ENCODE data around the gene MAML2. TPM values are rescaled to one million over a fixed set of nuclear protein-coding genes. Genes with fewer than 3 reads are reported as not detected.
A peak's percentile ranks its signal among the peaks of the same experiment; 100 is the strongest.

The MAML2 gene
- total RNA-seq, 4 donors from 2014 or later, result 4.7 to 21.7 (median 7.3) TPM

GRCh38 chr11:96388891-96389719 is 46.1 kb upstream of the MAML2 start:
- H3K27me3 ChIP-seq, result no peaks in the 10 kb centered on the region
- peak overlapping the region; percentile 79 to 97 (median 89) for H3K4me3 ChIP-seq
- H3K9me3 ChIP-seq, result no peaks in the 10 kb centered on the region
- no peak for DNase-seq
- H3K4me1 ChIP-seq, result peaks cover 5 to 37% (median 10%) of the 10 kb centered on the region in 3 donors
- peak overlapping the region; percentile 90 to 96 (median 95) for H3K27ac ChIP-seq
- TF ChIP-seq POLR2A (IDR thresholded peaks at IDR 0.05) (no peak), CTCF (IDR thresholded peaks at IDR 0.05) (peak in 1 of 6 experiments; percentile 1)
- WGBS, 2 donors, result 0 to 2% methylated on average over 5 to 7 of the region's 30 CpGs
- intact Hi-C loops (cut with DNase I), result no loop called here
- H3K36me3 ChIP-seq, result peaks cover 0 to 6% (median 0%) of the 10 kb centered on the region in 3 donors

GRCh38 chr11:96385187-96385586 is 42.2 kb upstream of the MAML2 start:
- WGBS, 2 donors, result 61 to 80% methylated on average over 2 of the region's 2 CpGs
- DNase-seq, result no peak
- H3K36me3 ChIP-seq, result peaks cover 0 to 41% (median 0%) of the 10 kb centered on the region in 3 donors
- TF ChIP-seq CTCF (IDR thresholded peaks at IDR 0.05), result no peak
- TF ChIP-seq POLR2A (IDR thresholded peaks at IDR 0.05), result no peak
- no peaks in the 10 kb centered on the region for H3K9me3 ChIP-seq
- peaks cover 0 to 22% (median 6%) of the 10 kb centered on the region in 3 donors for H3K4me1 ChIP-seq
- H3K27ac ChIP-seq, result no peak overlapping the region
- H3K27me3 ChIP-seq, result no peaks in the 10 kb centered on the region
- intact Hi-C loops (cut with DNase I), result no loop called here
- H3K4me3 ChIP-seq, result no peak overlapping the region

DNA sequence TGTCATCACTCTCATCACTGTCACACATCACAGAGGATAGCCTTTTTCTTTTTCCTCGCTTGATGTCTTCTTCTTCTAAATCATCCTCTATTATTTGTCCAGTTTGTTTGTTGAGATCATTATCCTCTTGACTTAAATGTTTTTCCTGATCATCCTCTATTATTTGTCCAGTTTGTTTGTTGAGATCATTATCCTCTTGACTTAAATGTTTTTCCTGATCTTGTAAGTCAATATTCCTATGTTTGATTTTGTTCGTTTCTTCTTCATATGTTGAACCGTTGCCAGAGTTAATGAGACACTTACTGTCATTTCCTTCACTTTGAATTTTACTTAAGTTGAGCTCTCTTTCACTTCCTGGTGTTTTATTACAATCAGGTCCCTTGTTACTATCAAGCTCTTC is 41.2 kb upstream of the MAML2 start:
- Histone ChIP-seq H3K4me1 (peaks cover 0 to 20% (median 6%) of the 10 kb centered on the region in 3 donors), H3K9me3 (no peaks in the 10 kb centered on the region), H3K4me3 (no peak overlapping the region), H3K27ac (no peak overlapping the region), H3K36me3 (peaks cover 0 to 41% (median 0%) of the 10 kb centered on the region in 3 donors), H3K27me3 (no peaks in the 10 kb centered on the region)
- DNase-seq, result no peak
- TF ChIP-seq CTCF (IDR thresholded peaks at IDR 0.05) (no peak), POLR2A (IDR thresholded peaks at IDR 0.05) (no peak)
- intact Hi-C loops (cut with DNase I), result no loop called here
- WGBS, 2 donors, result 70 to 84% methylated on average over 3 of the region's 3 CpGs

- H3K4me1 ChIP-seq, result no peaks in the 10 kb centered on the region
- 75 to 100% methylated on average over 1 of the region's 1 CpG for WGBS, 2 donors
- TF ChIP-seq POLR2A (IDR thresholded peaks at IDR 0.05) (no peak), CTCF (IDR thresholded peaks at IDR 0.05) (no peak)
- no peak overlapping the region for H3K27ac ChIP-seq
- H3K36me3 ChIP-seq, result peaks cover 0 to 36% (median 0%) of the 10 kb centered on the region in 3 donors
- H3K9me3 ChIP-seq, result no peaks in the 10 kb centered on the region
- no peak for DNase-seq
- intact Hi-C loops (cut with DNase I), result no loop called here
- no peaks in the 10 kb centered on the region for H3K27me3 ChIP-seq
- no peak overlapping the region for H3K4me3 ChIP-seq
Observed at GRCh38 chr11:96376796-96377195, 33.8 kb upstream of the MAML2 start.

GRCh38 chr11:96373826-96374225 is 30.8 kb upstream of the MAML2 start:
- 91 to 93% methylated on average over 4 of the region's 4 CpGs for WGBS, 2 donors
- intact Hi-C loops (cut with DNase I), result no loop called here

More at GRCh38 chr11:96373826-96374225, 30.8 kb upstream of the MAML2 start:
- Histone ChIP-seq H3K27ac (no peak overlapping the region), H3K36me3 (peaks cover 0 to 52% (median 0%) of the 10 kb centered on the region in 3 donors), H3K9me3 (no peaks in the 10 kb centered on the region), H3K4me1 (no peaks in the 10 kb centered on the region), H3K4me3 (no peak overlapping the region), H3K27me3 (no peaks in the 10 kb centered on the region)
- no peak for DNase-seq
- TF ChIP-seq CTCF (IDR thresholded peaks at IDR 0.05) (no peak), POLR2A (IDR thresholded peaks at IDR 0.05) (no peak)

Measured in esophagus squamous epithelium (tissue), 5 donors.